MM.1S (cell line): ENCODE measurements around the gene FMNL1.
A peak's percentile ranks its signal among the peaks of the same experiment; 100 is the strongest.

ENCODE experiments used
- CTCF ChIP-seq: fragments of 300-600 bp; sonication (generic); IDR thresholded peaks from 2 replicates; pipeline ENCODE4 v1.5.1; 2016; ENCODE audit warnings: antibody characterized with exemption, low read length, mixed read lengths
- EZH2 ChIP-seq: fragments of 300-600 bp; sonication (generic); optimal IDR thresholded peaks from 2 replicates; pipeline ENCODE3; 2017; ENCODE audit warnings: low read depth, mild to moderate bottlenecking, antibody characterized with exemption, low read length, mixed read lengths

DNA sequence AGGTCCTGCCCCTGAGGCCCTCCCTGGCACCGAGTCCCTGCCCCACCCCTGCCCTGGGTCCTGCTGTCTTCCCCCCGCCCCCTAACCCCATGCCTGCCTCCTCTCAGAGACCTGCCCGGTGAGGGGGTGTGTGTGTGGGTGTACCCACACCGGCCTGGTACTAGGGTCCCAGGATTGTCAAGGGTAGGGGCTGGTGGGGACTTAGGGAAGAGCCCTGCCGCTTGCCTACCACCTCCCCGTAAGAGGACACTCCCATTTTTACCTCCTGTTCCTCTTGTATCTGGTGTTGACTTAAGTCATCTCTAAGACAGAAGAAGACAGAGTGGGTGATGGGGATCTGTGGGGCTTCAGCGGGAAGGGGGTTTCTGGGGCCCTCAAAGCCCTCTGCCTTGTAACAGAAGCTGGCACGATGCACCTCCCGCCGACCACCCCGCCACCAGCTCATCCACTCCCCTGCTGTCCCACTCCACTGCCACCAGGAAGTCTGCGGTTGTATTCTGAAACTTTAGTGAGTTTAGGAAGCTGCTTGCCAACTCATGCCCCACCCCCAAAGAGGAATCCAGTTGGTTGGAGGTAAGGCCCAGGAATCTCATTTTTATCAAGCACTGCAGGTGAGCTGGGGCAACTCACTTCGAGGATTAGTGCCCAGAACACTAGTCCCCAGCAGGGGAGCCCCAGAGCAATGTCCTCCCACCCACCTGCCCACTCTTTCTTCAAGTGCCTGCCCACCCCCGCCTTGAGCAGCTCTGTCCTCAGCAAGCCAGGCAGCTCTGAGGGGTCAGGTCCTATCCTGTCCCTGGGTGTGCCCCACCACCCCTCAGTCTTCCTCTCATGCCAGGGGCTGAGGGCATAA lies 34.7 kb downstream of the FMNL1 start:
- TF ChIP-seq CTCF (peak; percentile 33), EZH2 (no peak)
